Putamen (tissue), 1 donor: ENCODE results near the gene TFEB.

Source experiments
- DNase-seq: peaks from one replicate; pipeline ENCODE4 v3.0.0-alpha.2; 2016; ENCODE audit warnings: low spot score

Gene TFEB

DNA sequence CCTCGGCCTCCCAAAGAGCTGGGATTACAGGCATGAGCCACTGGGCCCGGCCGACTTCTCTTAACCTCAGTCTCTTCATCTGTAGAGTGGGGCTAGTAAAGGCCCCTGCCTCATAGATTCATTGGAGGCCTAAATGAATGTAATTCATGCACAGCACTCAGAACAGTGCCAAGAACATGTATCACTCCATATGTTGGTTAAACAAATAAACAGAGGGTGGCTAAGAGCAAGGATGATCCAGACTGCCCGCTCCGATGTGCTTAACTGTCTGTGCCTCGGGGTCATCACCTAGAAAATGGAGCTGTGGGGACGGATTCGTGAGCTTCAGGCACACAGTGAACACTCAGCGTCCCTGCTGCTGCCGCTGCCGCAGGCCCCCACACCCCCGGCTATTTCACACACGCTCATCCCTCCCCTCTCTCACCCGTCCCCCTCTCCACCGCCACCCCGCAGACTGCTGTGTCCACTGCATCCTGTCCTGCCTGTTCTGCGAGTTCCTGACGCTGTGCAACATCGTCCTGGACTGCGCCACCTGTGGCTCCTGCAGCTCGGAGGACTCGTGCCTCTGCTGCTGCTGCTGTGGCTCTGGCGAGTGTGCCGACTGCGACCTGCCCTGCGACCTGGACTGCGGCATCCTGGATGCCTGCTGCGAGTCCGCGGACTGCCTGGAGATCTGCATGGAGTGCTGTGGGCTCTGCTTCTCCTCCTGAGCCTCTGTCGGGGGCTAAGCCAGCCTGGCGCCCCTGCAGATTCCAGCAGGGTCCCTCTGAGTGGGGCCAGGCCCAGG lies 82.3 kb downstream of the TFEB start:
- no peak for DNase-seq

GRCh38 chr6:41651962-41652657 lies 83.3 kb downstream of the TFEB start:
- DNase-seq = no peak

GRCh38 chr6:41651246-41651961 lies 84.0 kb downstream of the TFEB start:
- no peak for DNase-seq

GRCh38 chr6:41650120-41650519 lies 85.3 kb downstream of the TFEB start:
- no peak for DNase-seq

DNA sequence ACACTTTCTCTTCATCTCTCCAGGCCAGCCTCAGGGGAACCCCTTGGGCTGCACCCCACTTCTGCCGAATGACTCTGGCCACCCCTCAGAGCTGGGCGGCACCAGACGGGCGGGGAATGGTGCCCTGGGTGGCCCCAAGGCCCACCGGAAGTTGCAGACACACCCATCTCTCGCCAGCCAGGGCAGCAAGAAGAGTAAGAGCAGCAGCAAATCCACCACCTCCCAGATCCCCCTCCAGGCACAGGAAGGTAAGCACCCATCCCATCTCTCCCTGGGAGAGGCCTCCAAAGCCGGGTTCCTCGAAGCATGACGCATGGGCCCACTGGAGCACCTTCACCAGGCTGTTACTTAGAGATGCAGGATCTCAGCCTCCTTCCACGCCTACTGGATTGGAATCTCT lies 85.8 kb downstream of the TFEB start:
- DNase-seq = no peak

- DNase-seq = no peak
These were observed 86.5 kb downstream of the TFEB start for GRCh38 chr6:41648921-41649320.

DNA sequence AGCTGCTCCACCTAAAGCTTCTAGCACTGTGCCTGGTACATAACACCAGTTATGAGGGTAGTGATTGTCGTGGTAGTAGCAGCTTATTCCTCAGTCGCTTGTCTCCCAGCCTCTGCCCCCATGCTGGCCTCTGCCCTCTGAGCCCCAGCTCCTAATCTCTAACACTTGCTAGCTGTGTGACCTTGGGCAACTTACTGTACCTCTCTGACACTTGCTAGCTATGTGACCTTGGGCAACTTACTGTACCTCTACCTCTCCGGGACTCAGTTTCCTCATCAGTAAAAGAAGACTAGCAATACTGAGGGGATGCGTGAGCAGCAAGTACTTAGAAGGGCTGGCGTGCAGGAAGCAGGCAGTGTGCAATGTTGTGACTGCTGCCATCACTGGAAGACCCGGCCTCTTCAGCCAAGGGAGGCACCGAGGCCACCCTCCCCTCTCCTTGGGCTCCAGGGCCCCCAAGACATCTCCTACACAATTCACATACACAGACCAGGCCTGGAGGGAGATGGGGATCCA lies 87.3 kb downstream of the TFEB start:
- DNase-seq = no peak

GRCh38 chr6:41647061-41647511 lies 88.3 kb downstream of the TFEB start:
- DNase-seq = no peak

GRCh38 chr6:41646026-41646795 lies 89.2 kb downstream of the TFEB start:
- DNase-seq = no peak

GRCh38 chr6:41645007-41645618 lies 90.3 kb downstream of the TFEB start:
- no peak for DNase-seq

- DNase-seq = no peak
These were observed 91.0 kb downstream of the TFEB start for GRCh38 chr6:41644297-41644879.

- no peak for DNase-seq
These were observed 91.5 kb downstream of the TFEB start for GRCh38 chr6:41643899-41644269.

DNA sequence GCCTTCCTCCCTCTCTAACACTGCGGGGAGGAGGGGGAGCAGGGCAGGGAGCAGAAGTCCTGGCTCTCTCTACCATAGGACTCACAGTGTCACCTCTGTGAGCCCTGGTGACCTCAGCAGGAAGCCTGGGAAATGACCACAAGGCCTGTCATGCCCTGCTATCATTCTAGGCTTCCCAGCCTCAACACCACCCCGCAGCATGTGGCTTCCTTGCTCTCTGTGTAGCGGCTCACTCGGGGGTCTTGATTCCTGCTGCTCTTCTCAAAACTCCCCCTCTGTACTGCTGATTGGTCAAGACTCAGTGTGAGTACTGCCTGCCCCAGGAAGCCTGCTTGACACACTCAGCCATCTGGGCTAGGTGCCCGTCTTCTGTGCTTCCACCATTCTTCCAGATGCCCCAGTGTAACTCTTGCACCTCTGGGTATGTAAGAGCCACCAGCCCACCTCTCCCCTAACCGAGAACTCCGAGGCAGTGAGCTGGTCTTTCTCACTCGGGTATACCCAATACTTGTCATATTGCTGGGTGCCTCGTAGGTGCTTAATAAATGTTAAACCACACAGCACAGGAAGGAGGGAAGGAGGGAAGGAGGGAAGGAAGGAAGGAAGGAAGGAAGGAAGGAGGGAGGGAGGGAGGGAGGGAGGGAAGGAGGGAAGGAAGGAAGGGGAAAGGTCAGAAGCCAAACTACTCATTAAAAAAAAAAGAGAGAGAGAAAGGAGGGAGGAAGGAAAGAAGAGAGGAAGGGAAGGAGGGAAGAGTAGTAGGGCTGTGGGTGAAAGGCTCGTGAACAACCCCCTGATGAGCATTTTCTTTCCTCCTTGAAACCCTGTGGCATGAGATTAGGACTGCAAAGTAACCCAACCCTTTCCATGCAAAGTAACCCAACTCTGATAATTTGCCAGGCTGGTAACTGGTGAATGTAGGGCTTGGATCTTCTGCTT lies 92.2 kb downstream of the TFEB start:
- no peak for DNase-seq

- DNase-seq = no peak
These were observed 93.1 kb downstream of the TFEB start for GRCh38 chr6:41642090-41642959.

GRCh38 chr6:41641352-41641925 lies 94.0 kb downstream of the TFEB start:
- no peak for DNase-seq

GRCh38 chr6:41640426-41640825 lies 95.0 kb downstream of the TFEB start:
- DNase-seq = no peak

GRCh38 chr6:41639809-41640371 lies 95.5 kb downstream of the TFEB start:
- DNase-seq = no peak
